Panc1 (cell line): ENCODE measurements around the gene RPS16.

ENCODE experiments used
- POLR2AphosphoS5 ChIP-seq: IDR thresholded peaks from 2 replicates; pipeline ENCODE4 v1.6.1; 2012; ENCODE audit warnings: mild to moderate bottlenecking, low read depth, low read length, moderate library complexity
- SIN3A ChIP-seq: IDR thresholded peaks from 2 replicates; pipeline ENCODE4 v1.6.1; 2012; ENCODE audit warnings: low read depth, mild to moderate bottlenecking, low read length, moderate library complexity, borderline replicate concordance; ENCODE audit not compliant: insufficient read depth
- TCF7L2 ChIP-seq: IDR thresholded peaks from 2 replicates; pipeline ENCODE4 v1.6.1; 2011; ENCODE audit warnings: mild to moderate bottlenecking, low read depth, low read length, inconsistent platforms
- TF ChIP-seq, protein P1 (sequence below): fragments of 450-650 bp; IDR thresholded peaks from 2 replicates; pipeline ENCODE4 v1.5.1; 2017; ENCODE audit warnings: mild to moderate bottlenecking
- TF ChIP-seq, protein P2 (sequence below), 2 experiments: IDR thresholded peaks; 2 replicates each; pipeline ENCODE4 v1.6.1; 2011 to 2012; ENCODE audit warnings: low read depth in 2 of 2, control low read depth in 1 of 2, low read length in 1 of 2, mild to moderate bottlenecking in 1 of 2, moderate library complexity in 1 of 2; ENCODE audit not compliant: insufficient read depth in 1 of 2

GRCh38 chr19:39403331-39404312 is 32.1 kb downstream of the RPS16 start:
- TF ChIP-seq, protein P1, sequence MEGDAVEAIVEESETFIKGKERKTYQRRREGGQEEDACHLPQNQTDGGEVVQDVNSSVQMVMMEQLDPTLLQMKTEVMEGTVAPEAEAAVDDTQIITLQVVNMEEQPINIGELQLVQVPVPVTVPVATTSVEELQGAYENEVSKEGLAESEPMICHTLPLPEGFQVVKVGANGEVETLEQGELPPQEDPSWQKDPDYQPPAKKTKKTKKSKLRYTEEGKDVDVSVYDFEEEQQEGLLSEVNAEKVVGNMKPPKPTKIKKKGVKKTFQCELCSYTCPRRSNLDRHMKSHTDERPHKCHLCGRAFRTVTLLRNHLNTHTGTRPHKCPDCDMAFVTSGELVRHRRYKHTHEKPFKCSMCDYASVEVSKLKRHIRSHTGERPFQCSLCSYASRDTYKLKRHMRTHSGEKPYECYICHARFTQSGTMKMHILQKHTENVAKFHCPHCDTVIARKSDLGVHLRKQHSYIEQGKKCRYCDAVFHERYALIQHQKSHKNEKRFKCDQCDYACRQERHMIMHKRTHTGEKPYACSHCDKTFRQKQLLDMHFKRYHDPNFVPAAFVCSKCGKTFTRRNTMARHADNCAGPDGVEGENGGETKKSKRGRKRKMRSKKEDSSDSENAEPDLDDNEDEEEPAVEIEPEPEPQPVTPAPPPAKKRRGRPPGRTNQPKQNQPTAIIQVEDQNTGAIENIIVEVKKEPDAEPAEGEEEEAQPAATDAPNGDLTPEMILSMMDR = no peak
- TF ChIP-seq, protein P2, sequence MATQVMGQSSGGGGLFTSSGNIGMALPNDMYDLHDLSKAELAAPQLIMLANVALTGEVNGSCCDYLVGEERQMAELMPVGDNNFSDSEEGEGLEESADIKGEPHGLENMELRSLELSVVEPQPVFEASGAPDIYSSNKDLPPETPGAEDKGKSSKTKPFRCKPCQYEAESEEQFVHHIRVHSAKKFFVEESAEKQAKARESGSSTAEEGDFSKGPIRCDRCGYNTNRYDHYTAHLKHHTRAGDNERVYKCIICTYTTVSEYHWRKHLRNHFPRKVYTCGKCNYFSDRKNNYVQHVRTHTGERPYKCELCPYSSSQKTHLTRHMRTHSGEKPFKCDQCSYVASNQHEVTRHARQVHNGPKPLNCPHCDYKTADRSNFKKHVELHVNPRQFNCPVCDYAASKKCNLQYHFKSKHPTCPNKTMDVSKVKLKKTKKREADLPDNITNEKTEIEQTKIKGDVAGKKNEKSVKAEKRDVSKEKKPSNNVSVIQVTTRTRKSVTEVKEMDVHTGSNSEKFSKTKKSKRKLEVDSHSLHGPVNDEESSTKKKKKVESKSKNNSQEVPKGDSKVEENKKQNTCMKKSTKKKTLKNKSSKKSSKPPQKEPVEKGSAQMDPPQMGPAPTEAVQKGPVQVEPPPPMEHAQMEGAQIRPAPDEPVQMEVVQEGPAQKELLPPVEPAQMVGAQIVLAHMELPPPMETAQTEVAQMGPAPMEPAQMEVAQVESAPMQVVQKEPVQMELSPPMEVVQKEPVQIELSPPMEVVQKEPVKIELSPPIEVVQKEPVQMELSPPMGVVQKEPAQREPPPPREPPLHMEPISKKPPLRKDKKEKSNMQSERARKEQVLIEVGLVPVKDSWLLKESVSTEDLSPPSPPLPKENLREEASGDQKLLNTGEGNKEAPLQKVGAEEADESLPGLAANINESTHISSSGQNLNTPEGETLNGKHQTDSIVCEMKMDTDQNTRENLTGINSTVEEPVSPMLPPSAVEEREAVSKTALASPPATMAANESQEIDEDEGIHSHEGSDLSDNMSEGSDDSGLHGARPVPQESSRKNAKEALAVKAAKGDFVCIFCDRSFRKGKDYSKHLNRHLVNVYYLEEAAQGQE (IDR thresholded peaks at IDR 0.05; ENCODE audit: insufficient read depth in 1 of 2, low read depth in 2 of 2, low read length in 1 of 2) = no peak
- TF ChIP-seq POLR2AphosphoS5 (no peak), SIN3A (no peak), TCF7L2 (no peak)
